Mucosa of stomach (tissue), 1 donor: ENCODE measurements around the gene FRYL.
A peak's percentile ranks its signal among the peaks of the same experiment; 100 is the strongest.
"Not testable (repeated sequence)": the region's sequence is repeated elsewhere in the genome, so short reads cannot be mapped to it uniquely, and the experiment has no call there.

Experiments
- H3K27me3 ChIP-seq: one replicate; pipeline ENCODE4 v1.7.0; 2013; ENCODE audit warnings: mild to moderate bottlenecking, low read length; ENCODE audit not compliant: control insufficient read depth, insufficient read depth
- H3K36me3 ChIP-seq: one replicate; pipeline ENCODE4 v1.7.0; 2013; ENCODE audit warnings: low read length; ENCODE audit not compliant: control insufficient read depth, insufficient read depth
- H3K4me1 ChIP-seq: one replicate; pipeline ENCODE4 v1.7.0; 2013; ENCODE audit warnings: mild to moderate bottlenecking, low read length; ENCODE audit not compliant: control insufficient read depth, insufficient read depth
- H3K4me3 ChIP-seq: one replicate; pipeline ENCODE4 v1.7.0; 2013; ENCODE audit warnings: low read length
- H3K9ac ChIP-seq: one replicate; pipeline ENCODE4 v1.7.0; 2013; ENCODE audit warnings: mild to moderate bottlenecking, low read length, moderate library complexity
- H3K9me3 ChIP-seq: one replicate; pipeline ENCODE4 v1.7.0; 2013; ENCODE audit warnings: mild to moderate bottlenecking, low read length, moderate library complexity; ENCODE audit not compliant: control insufficient read depth
- donor health status: Pancreatic carcinoma.

Gene FRYL

GRCh38 chr4:48683784-48684666 lies 96.1 kb downstream of the FRYL start:
- Histone ChIP-seq H3K27me3 (no peaks in the 10 kb centered on the region), H3K9ac (no peak overlapping the region), H3K9me3 (no peaks in the 10 kb centered on the region), H3K4me3 (no peak overlapping the region), H3K4me1 (peaks cover 16% of the 10 kb centered on the region), H3K36me3 (no peaks in the 10 kb centered on the region)

DNA sequence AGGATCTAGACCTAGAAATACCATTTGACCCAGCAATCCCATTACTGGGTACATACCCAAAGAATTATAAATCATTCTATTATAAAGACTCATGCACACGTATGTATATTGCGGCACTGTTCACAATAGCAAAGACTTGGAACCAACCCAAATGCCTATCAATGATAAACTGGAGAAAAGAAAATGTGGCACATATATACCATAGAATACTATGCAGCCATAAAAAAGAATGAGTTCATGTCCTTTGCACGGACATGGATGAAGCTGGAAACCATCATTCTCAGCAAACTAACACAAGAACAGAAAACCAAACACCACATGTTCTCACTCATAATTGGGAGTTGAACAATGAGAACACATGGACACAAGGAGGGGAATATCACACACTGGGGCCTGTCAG lies 97.2 kb downstream of the FRYL start:
- not testable (repeated sequence) for H3K9ac ChIP-seq, H3K4me3 ChIP-seq, H3K36me3 ChIP-seq, H3K9me3 ChIP-seq, H3K27me3 ChIP-seq
- H3K4me1 ChIP-seq = peaks cover 16% of the 10 kb centered on the region

DNA sequence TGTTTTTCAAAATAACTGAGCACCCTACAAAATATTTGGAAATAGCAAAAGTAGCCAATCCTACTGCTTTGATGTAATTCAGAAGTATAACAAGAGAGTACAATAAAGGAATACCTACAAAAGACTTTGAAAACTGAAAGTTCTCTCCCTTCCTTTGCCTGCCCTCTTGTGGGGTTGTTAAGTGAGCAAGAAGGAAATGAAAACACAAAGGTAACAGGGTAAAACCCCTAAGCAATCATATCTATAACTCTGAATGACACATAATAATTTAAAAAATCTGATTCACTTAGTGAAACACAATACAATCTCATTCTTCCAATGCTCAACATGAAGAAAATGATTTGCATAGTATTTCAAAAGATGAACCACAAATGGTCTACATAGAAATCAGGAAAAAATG lies 98.2 kb downstream of the FRYL start:
- Histone ChIP-seq H3K4me1 (peaks cover 16% of the 10 kb centered on the region), H3K9me3 (no peaks in the 10 kb centered on the region), H3K27me3 (no peaks in the 10 kb centered on the region), H3K4me3 (no peak overlapping the region), H3K9ac (no peak overlapping the region), H3K36me3 (no peaks in the 10 kb centered on the region)

DNA sequence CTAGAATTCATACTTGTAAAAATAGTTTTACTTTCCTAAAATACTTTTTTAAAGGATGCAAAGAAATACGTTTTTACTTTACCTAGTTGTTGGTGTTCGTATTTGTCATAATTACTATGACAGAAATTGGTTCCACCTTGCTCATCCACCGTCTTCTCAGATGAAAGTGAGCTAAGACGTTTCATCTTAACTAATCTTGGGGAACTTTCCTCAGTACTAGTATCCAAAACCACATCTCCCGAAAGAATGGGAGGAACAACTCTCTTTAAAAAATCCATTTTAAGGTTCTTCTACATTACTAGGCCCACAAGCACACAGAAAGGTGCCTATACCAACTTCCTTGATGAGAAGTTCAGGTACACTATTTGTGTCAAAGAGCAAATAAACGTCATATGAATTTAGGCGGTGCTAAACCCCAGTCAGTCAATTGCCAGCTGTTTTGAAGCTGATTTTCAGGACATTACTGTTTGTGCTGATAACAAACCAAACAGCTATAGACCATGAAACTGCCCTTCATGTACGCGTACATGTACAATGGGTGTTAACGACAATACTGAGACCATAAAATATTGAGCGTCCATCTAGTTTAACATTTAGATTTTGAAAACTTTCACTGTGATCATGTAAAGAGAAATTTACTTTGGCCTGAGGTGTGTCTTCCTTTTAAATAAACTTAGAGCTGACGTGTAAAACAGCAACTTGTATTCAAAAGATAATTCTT lies 99.1 kb downstream of the FRYL start:
- Histone ChIP-seq H3K4me3 (no peak overlapping the region), H3K9me3 (no peaks in the 10 kb centered on the region), H3K27me3 (no peaks in the 10 kb centered on the region), H3K36me3 (no peaks in the 10 kb centered on the region), H3K9ac (peak overlapping the region; percentile 65), H3K4me1 (peaks cover 16% of the 10 kb centered on the region)

GRCh38 chr4:48673537-48673936 lies 106.5 kb downstream of the FRYL start:
- peaks cover 10% of the 10 kb centered on the region for H3K4me1 ChIP-seq
- H3K4me3 ChIP-seq = no peak overlapping the region
- H3K27me3 ChIP-seq = no peaks in the 10 kb centered on the region
- no peak overlapping the region for H3K9ac ChIP-seq
- no peaks in the 10 kb centered on the region for H3K9me3 ChIP-seq
- H3K36me3 ChIP-seq = no peaks in the 10 kb centered on the region

DNA sequence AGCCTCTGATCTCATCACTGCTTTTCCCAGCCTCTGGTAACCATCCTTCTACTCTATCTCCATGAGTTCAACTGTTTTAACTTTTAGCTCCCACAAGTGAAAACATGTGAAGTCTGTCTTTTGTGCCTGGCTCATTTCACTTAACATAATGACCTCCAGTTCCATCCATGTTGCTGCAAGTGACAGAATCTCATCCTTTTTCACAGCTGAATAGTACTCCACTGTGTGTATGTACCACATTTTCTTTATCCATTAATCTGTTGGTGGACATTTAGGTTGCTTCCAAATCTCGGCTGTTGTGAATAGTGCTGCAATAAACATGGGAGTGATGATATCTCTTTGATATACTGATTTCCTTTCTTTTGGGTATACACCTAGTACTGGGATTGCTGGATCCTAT lies 109.5 kb downstream of the FRYL start:
- Histone ChIP-seq H3K36me3 (no peaks in the 10 kb centered on the region), H3K27me3 (no peaks in the 10 kb centered on the region), H3K4me3 (no peak overlapping the region), H3K4me1 (peaks cover 26% of the 10 kb centered on the region), H3K9ac (no peak overlapping the region), H3K9me3 (no peaks in the 10 kb centered on the region)

DNA sequence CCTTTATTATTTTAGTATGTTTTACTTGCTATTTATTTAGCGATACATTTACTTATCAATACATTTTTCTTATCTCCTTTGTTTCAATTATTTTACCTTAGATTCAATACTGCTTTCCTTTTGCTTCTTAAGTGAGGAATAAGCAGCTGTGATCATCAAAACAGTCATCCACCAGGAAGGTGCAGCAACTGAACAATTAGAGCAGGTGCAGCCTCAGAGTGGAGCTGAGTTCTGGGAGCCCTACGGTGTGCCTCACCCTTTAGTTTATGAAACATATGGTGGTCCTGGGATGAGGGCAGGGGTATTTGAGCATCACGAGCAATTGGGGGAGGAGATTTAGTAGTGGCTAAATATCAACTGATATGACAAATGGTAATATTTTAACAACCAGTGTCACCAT lies 111.0 kb downstream of the FRYL start:
- Histone ChIP-seq H3K9ac (no peak overlapping the region), H3K36me3 (no peaks in the 10 kb centered on the region)

GRCh38 chr4:48668254-48669017 lies 111.6 kb downstream of the FRYL start:
- Histone ChIP-seq H3K4me1 (peaks cover 33% of the 10 kb centered on the region), H3K9me3 (no peaks in the 10 kb centered on the region), H3K36me3 (no peaks in the 10 kb centered on the region), H3K9ac (no peak overlapping the region), H3K27me3 (no peaks in the 10 kb centered on the region), H3K4me3 (no peak overlapping the region)

More for the DNA sequence above, 111.0 kb downstream of the FRYL start:
- H3K9me3 ChIP-seq = no peaks in the 10 kb centered on the region
- peaks cover 38% of the 10 kb centered on the region for H3K4me1 ChIP-seq
- H3K27me3 ChIP-seq = no peaks in the 10 kb centered on the region
- no peak overlapping the region for H3K4me3 ChIP-seq

DNA sequence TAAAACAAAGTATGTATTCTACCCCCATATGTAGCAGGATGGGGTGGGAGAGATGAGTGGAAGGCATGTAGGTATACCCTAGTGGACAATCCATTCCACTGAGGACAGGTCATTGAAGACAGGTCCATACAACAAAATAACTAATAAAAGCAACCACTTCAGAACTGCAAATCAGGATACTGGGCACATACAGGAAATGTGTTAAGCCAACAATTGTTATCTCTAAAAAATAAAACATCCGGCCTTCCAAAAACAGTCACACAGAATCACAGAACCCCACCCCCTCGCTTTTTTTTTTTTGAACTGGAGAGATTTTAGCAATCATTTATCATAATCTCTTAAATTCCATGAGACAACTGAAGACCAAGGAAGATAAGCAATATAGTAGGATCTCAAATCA lies 112.9 kb downstream of the FRYL start:
- Histone ChIP-seq H3K4me1 (peaks cover 32% of the 10 kb centered on the region), H3K9me3 (no peaks in the 10 kb centered on the region), H3K27me3 (no peaks in the 10 kb centered on the region), H3K4me3 (no peak overlapping the region), H3K9ac (no peak overlapping the region), H3K36me3 (no peaks in the 10 kb centered on the region)

GRCh38 chr4:48665555-48666186 lies 114.4 kb downstream of the FRYL start:
- Histone ChIP-seq H3K4me1 (peaks cover 32% of the 10 kb centered on the region), H3K4me3 (no peak overlapping the region), H3K9ac (no peak overlapping the region), H3K27me3 (no peaks in the 10 kb centered on the region), H3K36me3 (no peaks in the 10 kb centered on the region), H3K9me3 (no peaks in the 10 kb centered on the region)

GRCh38 chr4:48664938-48665337 lies 115.1 kb downstream of the FRYL start:
- Histone ChIP-seq H3K4me1 (peaks cover 32% of the 10 kb centered on the region), H3K36me3 (no peaks in the 10 kb centered on the region), H3K9ac (no peak overlapping the region), H3K9me3 (no peaks in the 10 kb centered on the region), H3K27me3 (no peaks in the 10 kb centered on the region), H3K4me3 (no peak overlapping the region)
